Measurements from ENCODE around the gene TERT.

TERT gene

DNA sequence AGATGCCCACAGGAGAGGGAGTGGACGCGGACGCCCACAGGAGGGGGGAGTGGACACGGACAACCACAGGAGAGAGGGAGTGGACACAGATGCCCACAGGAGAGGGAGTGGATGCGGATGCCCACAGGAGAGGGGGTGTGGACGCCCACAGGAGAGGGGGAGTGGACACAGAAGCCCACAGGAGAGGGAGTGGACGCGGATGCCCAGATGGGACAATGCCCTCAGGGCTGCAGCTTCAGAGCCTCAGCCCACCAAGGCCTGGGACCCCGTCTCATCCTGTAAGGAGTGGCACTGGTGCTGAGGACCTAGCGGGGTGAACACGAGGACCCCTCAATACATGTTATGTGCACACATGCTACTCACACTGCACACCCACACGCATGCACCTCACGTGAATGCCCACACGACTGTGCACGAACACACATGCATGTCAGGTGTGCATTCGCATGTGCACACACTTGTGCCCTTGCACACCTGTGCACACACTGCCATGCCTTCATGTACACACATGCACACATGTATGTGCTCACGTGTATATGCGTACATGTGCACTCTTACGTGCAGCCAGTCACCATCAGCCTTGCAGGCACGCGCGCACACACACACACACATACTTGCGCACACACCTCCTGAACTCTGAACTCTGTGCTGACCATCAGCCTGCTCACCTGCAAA, 34.9 kb downstream of the TERT start:
- no peak for DNase-seq (ENCODE audit: low spot score)

DNA sequence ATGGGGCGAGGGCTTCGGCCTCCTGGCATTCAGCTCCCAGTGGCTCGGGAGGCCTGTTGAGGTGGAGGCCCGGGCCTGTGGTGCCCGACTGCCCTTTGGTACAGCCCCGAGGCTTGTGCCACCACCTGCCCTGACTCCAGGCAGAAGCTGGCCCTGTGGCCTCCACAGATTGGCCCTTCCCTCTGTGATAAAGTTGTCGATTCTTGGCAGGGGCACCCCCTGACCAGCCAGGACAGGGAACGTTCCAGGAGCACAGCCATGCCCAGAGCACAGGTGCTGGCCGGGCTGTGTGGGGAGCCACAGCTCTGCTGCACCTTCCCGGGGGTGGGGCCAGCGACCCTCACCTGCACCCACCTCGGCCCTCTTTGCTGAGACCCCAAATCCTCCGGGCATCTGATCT, 37.0 kb downstream of the TERT start:
- DNase-seq (ENCODE audit: low spot score): no peak

DNA sequence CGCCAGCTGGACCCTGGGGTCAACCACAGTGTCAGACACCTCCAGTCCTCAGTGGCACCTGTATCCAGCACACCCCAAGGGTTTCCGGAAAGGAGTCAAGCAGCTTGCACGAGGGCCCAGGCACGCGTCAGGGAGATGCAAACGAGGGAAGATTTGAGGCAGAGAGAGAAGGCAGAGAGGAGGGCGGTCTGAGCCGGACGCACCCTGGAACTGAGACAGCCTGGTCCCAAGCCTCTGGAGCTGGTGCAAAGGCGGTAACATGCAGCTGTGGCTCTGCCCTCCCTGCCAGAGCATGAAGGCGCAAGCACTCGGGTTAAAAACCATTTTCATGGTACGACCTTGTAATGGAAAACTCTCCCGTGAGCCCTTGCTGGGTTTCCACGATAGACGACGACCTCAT, 37.5 kb downstream of the TERT start:
- DNase-seq (ENCODE audit: low spot score): no peak

DNA sequence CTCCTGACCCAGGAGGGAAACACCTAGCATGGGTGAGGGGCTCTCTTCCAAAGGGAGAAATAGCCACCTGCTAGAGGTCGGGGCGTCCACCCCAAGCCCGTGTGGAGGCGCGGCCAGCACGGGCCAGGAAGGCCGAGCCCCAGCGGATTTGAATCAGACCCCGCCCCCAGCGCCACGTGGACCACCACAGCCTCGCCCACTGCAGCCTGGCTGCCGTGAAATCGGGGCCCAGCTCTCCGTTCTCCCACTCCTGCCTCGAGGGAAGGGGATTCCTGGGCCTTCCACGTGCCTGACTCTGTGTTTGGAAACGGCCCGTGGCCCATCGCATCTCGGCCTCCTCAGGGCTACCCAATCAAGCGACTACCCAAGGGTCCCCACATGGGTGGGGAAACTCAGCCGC, 38.1 kb downstream of the TERT start:
- no peak for DNase-seq (ENCODE audit: low spot score)

DNA sequence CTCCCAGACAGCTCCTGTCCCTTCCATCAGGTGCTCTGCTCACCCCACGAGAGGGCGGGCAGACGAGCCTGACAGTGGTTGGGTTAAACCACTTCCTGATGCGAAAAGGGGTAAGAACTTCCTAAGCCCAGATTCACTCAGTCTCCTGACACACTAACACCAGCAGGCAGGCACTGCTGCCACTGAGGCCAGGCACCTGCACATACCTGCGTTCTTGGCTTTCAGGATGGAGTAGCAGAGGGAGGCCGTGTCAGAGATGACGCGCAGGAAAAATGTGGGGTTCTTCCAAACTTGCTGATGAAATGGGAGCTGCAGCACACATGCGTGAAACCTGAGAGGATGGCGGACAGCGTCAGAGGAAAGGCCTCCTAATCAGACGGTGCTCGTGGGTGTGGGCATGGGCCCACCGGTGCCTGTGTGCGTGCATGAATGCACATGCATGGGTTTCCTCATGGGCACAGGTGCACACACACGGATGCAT, 39.7 kb downstream of the TERT start:
- no peak for DNase-seq (ENCODE audit: low spot score)

DNA sequence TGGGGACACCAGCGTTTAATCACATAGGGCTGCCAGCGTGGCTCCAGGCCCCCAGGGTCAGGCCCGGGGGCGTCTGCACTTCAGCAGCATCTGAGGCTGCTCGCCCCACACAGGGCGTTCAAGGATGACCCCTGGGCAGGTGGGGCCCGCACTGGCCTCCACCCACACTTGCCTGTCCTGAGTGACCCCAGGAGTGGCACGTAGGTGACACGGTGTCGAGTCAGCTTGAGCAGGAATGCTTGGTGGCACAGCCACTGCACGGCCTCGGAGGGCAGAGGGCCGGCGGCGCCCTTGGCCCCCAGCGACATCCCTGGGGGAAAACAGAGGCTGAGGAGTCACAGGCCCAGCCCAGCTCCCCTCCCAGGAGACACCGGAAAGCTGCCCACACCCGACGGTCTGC, 40.7 kb downstream of the TERT start:
- no peak for DNase-seq (ENCODE audit: low spot score)

DNA sequence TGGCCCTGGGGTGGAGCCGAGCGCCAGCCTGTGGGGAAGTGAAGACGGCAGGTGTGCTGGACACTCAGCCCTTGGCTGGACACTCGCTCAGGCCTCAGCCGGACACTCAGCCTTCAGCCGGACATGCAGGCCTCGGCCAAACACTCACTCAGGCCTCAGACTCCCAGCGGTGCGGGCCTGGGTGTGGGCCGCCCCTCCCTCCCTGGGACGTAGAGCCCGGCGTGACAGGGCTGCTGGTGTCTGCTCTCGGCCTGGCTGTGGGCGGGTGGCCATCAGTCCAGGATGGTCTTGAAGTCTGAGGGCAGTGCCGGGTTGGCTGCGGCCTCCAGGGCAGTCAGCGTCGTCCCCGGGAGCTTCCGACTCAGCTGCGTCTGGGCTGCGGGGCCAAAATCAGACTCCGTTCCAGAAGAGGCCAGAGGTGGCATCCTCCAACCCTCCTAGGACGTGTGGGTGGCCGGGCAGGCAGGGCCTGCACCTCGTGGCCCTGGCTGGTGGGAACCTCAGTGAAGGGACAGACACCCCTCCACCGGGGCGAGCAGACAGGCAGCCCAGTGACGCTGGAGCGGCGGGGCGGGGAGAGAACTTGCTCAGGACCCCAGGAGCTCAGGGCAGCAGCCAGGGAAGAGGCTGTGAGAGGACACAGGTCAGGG, 41.3 kb downstream of the TERT start:
- DNase-seq (ENCODE audit: low spot score): no peak

DNA sequence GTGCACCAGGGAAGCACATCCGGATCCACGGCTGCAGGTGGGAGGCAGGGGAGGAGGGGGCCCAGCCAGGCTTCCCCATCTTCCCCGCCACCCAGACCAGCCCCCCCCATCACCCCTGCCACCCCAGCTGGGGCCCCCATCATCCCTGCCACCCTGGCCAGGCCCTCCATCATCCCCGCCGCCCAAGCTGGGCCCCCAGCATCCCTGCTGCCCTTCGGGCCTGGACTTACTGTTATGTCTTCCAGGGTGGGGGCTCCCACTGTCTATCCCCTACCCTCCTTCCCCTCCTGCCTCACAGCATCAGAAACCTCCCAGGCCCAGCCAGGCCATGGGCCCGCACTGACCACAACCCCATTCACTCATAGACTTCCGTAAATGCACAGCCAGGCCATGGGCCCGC, 42.2 kb downstream of the TERT start:
- DNase-seq (ENCODE audit: low spot score): no peak

DNA sequence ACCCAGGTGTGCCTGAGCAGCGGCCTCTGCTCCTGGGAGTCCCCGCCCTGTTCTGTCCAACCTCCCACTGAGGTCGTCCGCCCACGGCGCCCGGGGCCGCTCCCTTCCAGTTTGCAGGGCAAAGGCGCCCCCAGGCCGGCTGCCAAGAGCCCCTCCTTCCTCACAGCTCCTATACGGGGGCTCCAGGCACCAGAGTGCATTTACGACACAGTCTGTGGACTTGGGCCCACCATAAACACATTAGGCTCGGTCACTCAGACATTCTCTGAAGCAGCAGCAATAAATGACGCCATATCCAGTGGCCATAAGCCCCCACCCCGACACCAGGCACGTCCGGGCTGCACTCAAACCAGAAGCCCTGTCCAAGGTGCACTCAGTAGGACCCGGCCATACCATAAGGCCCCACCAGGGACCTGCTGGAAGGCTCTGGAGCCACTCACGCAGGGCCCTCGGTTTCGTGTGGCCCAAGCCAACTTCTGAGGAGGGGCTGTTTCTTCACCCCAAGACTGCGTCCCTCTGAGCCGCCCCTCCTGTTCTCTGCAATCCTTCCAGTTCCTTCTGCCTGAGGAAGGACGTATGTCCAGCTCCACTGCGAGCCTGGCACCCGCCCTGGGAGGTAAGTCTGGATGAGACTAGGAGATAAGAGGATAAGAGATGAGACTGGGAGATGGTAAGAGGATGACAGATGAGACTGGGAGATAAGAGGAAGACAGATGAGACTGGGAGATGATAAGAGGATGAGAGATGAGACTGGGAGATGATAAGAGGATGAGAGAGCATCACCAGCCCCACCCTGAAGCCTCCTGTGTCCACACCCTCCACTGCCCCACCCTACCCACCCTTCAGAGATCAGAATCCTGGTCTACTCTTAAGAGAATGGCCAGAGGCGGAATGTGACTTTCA, 42.9 kb downstream of the TERT start:
- no peak for DNase-seq (ENCODE audit: low spot score)

DNA sequence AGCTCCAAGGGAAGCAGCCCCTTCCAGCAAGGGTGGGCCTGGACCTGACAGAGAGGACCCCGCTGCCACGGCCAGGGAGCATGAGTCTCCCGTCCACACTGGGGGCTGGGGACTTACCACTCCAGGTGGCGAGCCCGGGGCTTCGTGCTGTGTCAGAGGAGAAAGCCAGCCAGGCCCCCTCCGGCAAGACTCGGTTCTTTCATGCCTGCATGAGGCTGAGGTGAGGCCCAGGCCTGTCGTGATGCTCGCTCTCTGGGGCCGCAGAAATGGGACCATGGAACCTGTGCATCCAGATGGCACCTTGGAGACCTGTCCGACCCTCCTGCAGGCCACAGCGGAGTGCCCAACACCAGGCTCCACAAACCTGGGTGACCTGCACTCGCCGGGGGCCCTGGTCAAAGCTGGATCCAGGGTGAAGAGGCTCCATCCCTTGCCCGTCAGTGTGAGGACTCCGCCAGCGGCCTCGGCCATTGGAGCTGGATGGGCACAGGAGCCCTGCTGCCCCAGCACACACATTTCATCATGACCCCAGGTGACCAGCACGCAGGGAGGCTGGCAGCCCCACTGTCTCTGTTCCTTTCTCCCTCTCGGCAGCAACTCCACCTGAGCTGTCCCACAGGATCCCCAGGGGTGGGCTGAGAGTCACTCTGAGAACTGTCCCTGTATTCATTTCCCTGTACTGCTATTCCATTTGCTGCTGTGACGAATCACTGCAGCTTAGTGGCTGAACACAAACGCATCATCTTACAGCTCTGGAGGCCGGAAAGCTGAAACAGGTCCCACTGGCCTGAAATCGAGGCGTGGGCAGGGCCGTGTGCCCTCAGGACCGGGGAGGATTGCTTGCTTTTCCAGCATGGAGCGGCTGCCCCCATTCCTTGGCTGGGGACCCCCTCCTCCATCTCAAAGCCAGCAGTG, 45.2 kb downstream of the TERT start:
- no peak for DNase-seq (ENCODE audit: low spot score)

DNA sequence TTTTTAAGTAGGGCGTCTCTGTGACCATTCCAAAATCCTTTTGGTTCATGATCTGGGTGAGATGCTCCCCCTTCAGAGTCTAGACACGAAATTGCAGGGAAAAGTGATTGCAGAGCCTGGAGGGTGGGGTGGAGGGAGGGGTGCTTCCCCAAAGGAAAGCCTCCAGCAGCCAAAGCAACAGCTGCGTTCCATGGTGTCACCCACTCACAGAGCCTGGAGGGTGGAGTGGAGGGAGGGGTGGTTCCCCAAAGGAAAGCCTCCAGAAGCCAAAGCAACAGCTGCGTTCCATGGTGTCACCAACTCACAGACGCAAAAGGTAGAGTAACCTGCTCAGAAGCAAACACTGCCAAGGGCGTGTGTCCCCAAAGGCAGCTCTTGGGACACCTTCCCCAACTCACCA, 47.1 kb downstream of the TERT start:
- no peak for DNase-seq (ENCODE audit: low spot score)

DNA sequence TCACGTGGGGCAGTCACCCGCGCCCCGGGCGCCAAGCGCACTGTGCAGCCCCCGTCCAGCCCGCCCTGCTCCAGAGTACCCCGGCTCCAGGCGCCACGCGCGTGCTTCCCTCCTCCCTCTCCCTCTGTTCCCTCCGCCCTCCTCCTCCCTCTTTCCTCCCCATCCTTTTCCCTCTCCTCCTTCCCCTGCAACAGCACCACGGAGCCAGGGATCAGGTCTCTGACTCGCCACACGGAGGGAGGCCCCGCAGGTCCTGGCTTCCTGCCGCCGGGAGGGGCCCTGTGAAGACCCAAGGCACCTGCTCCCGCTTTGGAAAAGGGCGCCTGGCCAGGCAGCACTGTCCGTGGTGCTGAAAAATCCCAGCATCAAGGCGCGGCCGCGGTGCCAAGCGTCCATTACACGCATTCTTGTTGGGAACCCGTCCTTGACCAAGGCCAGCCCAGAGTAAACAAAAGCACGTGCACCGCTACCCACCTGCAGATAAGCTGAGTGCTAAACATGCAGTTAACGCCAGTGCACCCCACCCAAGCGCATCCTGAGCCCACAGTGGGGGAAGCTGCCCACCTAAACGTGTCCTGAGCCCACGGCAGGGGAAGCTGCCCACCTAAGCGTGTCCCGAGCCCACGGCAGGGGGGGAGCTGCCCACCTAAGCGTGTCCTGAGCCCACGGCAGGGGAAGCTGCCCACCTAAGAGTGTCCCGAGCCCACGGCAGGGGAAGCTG, 48.0 kb downstream of the TERT start:
- peak; percentile 88 for DNase-seq (ENCODE audit: low spot score)

DNA sequence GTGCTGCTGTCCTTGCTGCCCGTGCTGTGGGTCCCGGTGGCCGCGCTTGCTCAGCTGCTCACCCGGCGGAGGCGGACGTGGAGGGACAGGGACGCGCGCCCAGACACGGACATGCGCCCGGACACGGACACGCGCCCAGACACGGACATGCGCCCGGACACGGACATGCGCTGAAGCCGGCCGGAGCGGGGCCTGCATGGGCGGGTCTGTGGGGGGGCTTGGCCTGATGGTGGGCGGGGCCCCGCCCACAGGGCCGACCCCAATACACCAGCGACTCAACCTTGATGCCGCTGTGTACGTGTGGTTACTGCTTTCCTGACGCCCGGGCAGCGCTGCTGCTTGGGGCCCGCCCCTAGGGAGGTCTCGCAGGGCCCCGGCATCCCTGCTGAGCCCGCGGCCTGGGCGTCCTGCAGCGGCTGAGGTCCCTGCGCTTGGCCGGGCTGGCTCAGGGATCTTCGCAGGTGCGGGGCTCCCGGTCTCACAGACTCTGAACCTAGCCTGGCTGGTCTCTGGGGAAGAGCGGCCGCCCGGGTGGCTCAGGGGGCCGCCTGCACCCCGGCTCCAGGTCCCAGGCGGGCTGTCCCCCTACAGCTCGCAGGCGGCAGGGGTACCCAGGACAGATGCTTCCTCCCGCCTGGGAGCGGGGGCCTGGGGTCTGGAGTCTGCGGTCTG, 48.8 kb downstream of the TERT start:
- DNase-seq (ENCODE audit: low spot score): no peak

DNA sequence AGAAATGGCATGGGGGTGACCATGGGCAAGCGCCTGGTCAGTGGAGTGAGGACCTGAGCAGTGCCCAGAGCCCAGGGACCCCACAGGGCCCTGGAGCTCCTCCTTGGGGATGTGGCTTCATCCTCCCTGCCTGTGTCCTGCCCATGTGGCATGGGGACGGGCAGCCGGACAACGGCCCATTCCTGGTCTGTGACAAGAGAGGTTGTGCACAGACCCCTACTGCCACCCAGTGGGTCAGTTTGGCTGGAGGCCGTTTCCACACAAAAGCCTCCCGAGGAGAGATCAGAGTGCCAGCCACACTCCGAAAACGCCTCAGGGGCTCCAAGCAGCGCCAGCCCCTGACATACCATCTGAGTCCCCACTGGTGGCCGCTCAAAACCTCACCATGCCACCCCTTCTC, 49.9 kb downstream of the TERT start:
- no peak for DNase-seq (ENCODE audit: low spot score)

DNA sequence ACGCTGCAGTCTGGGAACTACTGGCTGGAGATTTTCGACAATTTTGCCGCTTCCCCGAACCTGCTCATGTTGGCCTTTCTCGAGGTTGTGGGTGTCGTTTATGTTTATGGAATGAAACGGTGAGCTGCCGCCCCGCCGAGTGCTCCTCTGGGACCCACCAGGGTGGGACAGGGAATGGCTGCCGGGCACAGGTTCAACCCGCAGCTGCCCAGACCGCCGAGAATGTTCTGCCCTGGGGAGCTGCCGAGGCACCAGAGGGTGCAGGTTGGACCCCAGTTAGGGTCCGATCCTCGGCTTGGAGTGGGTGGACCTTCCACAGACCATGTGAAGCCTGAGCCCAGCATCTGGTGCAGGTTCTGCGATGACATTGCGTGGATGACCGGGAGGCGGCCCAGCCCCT, 50.6 kb downstream of the TERT start:
- DNase-seq (ENCODE audit: low spot score): no peak

DNA sequence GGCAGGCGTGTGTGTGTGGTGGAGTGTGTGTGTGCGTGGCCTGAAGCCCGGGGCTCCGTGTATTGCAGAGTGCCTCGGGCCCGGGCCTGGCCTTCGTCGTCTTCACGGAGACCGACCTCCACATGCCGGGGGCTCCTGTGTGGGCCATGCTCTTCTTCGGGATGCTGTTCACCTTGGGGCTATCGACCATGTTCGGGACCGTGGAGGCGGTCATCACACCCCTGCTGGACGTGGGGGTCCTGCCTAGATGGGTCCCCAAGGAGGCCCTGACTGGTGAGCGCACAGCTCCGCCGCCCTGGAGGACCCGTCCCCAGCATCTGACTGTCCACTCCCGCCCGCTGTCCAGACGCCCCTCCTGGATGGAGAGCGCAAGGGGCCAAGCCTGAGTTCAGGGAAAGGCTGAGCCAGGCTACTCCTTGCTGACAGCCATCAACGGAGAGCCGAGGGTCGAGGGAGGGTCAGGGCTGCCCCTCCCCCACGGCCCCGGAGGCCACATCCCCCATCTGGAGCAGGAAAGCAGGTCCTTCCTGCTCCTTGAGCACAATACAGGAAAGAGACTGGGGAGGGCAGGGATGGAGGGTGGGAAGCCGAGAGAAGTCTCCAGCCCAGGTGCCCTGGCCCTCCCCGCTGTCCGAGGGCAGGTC, 51.3 kb downstream of the TERT start:
- no peak for DNase-seq (ENCODE audit: low spot score)

DNA sequence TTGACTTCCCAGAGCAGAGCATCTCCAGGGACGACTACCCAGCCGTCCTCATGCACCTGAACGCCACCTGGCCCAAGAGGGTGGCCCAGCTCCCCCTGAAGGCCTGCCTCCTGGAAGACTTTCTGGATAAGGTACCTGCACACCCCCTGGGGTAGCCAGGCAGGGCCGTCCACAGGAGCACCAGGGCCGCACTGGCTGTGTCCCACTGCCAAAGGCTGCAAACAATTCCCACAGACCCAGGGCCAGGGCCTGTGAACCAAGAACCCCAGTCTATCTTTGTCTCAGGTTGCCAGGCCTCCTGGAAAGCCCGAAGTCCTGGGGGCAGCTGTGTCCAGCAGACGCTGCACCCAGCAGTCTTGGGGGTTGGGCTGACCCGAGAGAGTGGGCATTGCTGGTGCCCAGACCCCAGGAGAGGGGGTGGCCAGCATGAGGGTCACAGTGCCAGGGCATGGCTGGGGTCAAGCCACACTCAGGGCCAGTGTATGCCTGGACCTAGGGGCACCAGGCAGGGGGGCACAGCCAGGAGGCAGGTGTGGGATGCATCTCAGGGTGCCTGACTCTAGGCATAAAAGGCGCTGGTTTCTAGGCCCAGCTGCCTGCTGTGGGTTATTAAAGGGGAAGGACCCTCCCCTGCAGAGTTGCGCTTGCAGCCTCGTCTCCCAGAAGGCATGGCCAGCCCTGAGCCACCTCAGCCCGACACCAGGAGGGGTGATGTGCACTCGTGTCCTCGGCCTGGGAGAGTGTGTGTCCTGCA, 52.0 kb downstream of the TERT start:
- DNase-seq (ENCODE audit: low spot score): no peak

DNA sequence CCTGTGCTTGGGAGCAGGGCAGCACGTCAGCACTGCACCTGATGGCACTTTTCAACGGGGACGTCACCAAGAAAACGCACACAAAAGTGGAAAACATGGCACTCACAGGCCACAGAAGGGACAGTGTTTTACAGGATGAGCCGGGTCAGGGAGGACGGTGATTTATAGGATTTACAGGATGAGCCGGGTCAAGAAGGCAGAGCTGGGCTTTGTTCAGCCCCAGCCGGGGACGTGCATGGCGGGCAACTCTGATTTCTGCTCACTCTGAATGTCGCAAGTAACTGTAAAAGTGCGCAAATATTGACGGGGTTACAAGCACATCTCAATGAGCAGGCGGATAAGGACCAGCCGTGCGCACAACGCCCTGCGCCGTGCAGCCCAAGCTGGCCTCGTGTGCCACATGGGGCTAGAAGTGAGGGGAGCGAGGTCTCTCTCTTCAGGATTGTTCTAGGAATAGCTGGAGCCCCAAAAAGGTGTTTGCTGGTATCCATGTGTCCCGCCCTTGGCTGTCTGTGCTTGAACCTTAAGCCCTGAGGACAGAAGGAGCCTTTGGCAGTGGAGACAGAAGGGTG, 53.3 kb downstream of the TERT start:
- no peak for DNase-seq (ENCODE audit: low spot score)

Measured in ecto neural progenitor cell (in vitro differentiated cells).